Body of pancreas (tissue), 4 donors: ENCODE measurements around the gene LIPN. TPM values are rescaled to one million over a fixed set of nuclear protein-coding genes. Genes with fewer than 3 reads are reported as not detected.

ENCODE experiments used
- ATAC-seq: fragments of 150-250 bp; one replicate; pipeline ENCODE4 v1.9.1; 2016
- DNase-seq, 4 donors: peaks; one replicate each; pipeline ENCODE4 v3.0.0-alpha.2; 2019
- H3K27ac ChIP-seq, 4 donors: fragments of 200-600 bp; sonication (generic); 1 replicate in 3 of 4; 2 replicates in 1 of 4; pipeline versions ENCODE4 v1.5.1 to v1.6.1; 2016 to 2019; ENCODE audit warnings: mild to moderate bottlenecking in 1 of 4, mixed read lengths in 1 of 4, moderate library complexity in 1 of 4
- H3K27me3 ChIP-seq, 2 donors: fragments of 200-600 bp; sonication (generic); one replicate each; pipeline ENCODE4 v1.6.0; 2016; ENCODE audit warnings: mild to moderate bottlenecking in 1 of 2
- H3K36me3 ChIP-seq, 2 donors: fragments of 200-600 bp; sonication (generic); replicated peaks in 1 of 2; 2 replicates each; pipeline ENCODE4 v1.5.1; 2016; ENCODE audit warnings: low read depth in 2 of 2; ENCODE audit not compliant: insufficient read depth in 1 of 2
- H3K4me1 ChIP-seq: fragments of 200-600 bp; sonication (generic); one replicate; pipeline ENCODE4 v1.6.0; 2016
- H3K4me3 ChIP-seq, 2 donors: fragments of 200-600 bp; sonication (generic); 1 replicate in 1 of 2; 2 replicates in 1 of 2; pipeline ENCODE4 v1.5.1; 2016 to 2019
- H3K9me3 ChIP-seq, 3 donors: fragments of 200-600 bp; sonication (generic); 1 replicate in 2 of 3; 2 replicates in 1 of 3; pipeline ENCODE4 v1.5.1; 2016
- CTCF ChIP-seq, 7 experiments: fragments of 450-650 bp in 4 of 7; fragments of 200-600 bp in 3 of 7; sonication (generic) in 3 of 7; IDR thresholded peaks; one replicate each; pipeline ENCODE4 v1.5.1; 2016 to 2019; ENCODE audit warnings: antibody characterized with exemption in 7 of 7
- POLR2A ChIP-seq, 3 donors: fragments of 450-650 bp; IDR thresholded peaks; one replicate each; pipeline ENCODE4 v1.6.1; 2016; ENCODE audit warnings: antibody characterized with exemption in 3 of 3, mild to moderate bottlenecking in 2 of 3
- WGBS, 2 donors: methylation state at CpG; one replicate each; pipeline ENCODE4 v1.1.5; 2017; 5-methylcytosine and 5-hydroxymethylcytosine counted together
- intact Hi-C: fragments of 100-400 bp; cut with DNase I; formaldehyde crosslinking; loops from one replicate; pipeline ENCODE4 v1.15.1; 2023
- total RNA-seq, 2 donors: library from RNA; depleted of rRNA; stranded (reverse); fragments of >200 nt; gene quantifications; one replicate each; pipeline ENCODE4 v1.1.0, GENCODE V29; 2016

LIPN gene
- total RNA-seq, 2 donors from 2014 or later: not detected

- no peaks in the 10 kb centered on the region for H3K27me3 ChIP-seq
- 20 to 22% methylated on average over 5 of the region's 5 CpGs for WGBS, 2 donors
- no peaks in the 10 kb centered on the region for H3K4me1 ChIP-seq
- no peaks in the 10 kb centered on the region for H3K36me3 ChIP-seq
- intact Hi-C loops: no loop called here
- TF ChIP-seq CTCF (IDR thresholded peaks at IDR 0.05) (peak; percentile 44 to 72 (median 59)), POLR2A (IDR thresholded peaks at IDR 0.05) (no peak)
- H3K9me3 ChIP-seq: no peaks in the 10 kb centered on the region
- ATAC-seq: peak; percentile 63
- no peak overlapping the region for H3K27ac ChIP-seq
- H3K4me3 ChIP-seq: no peak overlapping the region
- peak; percentile 21 to 66 (median 50) for DNase-seq
Measured at GRCh38 chr10:88810196-88810961, 50.6 kb downstream of the LIPN start.

- intact Hi-C loops: no loop called here
- WGBS, 2 donors: 74 to 81% methylated on average over 6 of the region's 6 CpGs
- no peaks in the 10 kb centered on the region for H3K4me1 ChIP-seq
- no peaks in the 10 kb centered on the region for H3K9me3 ChIP-seq
- H3K4me3 ChIP-seq: no peak overlapping the region
- ATAC-seq (no peak), DNase-seq (no peak)
- H3K36me3 ChIP-seq: no peaks in the 10 kb centered on the region
- H3K27me3 ChIP-seq: no peaks in the 10 kb centered on the region
- TF ChIP-seq POLR2A (IDR thresholded peaks at IDR 0.05): no peak
- no peak overlapping the region for H3K27ac ChIP-seq
Measured at GRCh38 chr10:88813200-88813599, 53.4 kb downstream of the LIPN start.

- Histone ChIP-seq H3K27me3 (no peaks in the 10 kb centered on the region), H3K9me3 (no peaks in the 10 kb centered on the region), H3K36me3 (no peaks in the 10 kb centered on the region), H3K27ac (no peak overlapping the region), H3K4me3 (no peak overlapping the region), H3K4me1 (no peaks in the 10 kb centered on the region)
- DNase-seq: no peak
- TF ChIP-seq POLR2A (IDR thresholded peaks at IDR 0.05) (no peak), CTCF (IDR thresholded peaks at IDR 0.05) (no peak)
- intact Hi-C loops: no loop called here
- WGBS, 2 donors: 90 to 91% methylated on average over 3 of the region's 3 CpGs
- ATAC-seq: no peak
Measured at GRCh38 chr10:88819290-88819689, 59.5 kb downstream of the LIPN start.

- no peak for ATAC-seq
- Histone ChIP-seq H3K36me3 (no peaks in the 10 kb centered on the region), H3K4me3 (no peak overlapping the region), H3K27me3 (no peaks in the 10 kb centered on the region), H3K9me3 (no peaks in the 10 kb centered on the region), H3K27ac (no peak overlapping the region), H3K4me1 (no peaks in the 10 kb centered on the region)
- DNase-seq: no peak
- TF ChIP-seq CTCF (IDR thresholded peaks at IDR 0.05): no peak
- no peak for TF ChIP-seq POLR2A (IDR thresholded peaks at IDR 0.05)
- intact Hi-C loops: no loop called here
Measured at GRCh38 chr10:88820748-88821401, 61.1 kb downstream of the LIPN start.

GRCh38 chr10:88826388-88826787 is 66.6 kb downstream of the LIPN start:
- ATAC-seq (no peak), DNase-seq (no peak)
- WGBS, 2 donors: 74 to 77% methylated on average over 4 of the region's 4 CpGs
- no peaks in the 10 kb centered on the region for H3K4me1 ChIP-seq
- no peaks in the 10 kb centered on the region for H3K27me3 ChIP-seq
- H3K9me3 ChIP-seq: no peaks in the 10 kb centered on the region
- no peak overlapping the region for H3K4me3 ChIP-seq
- TF ChIP-seq POLR2A (IDR thresholded peaks at IDR 0.05) (no peak), CTCF (IDR thresholded peaks at IDR 0.05) (no peak)
- H3K36me3 ChIP-seq: no peaks in the 10 kb centered on the region
- intact Hi-C loops: no loop called here
- H3K27ac ChIP-seq: no peak overlapping the region
